MM.1S (cell line): Measurements from ENCODE around the gene EMC8.

Experiments
- DNase-seq: peaks from one replicate; pipeline ENCODE4 v3.0.0-alpha.2; 2015
- H2AFZ ChIP-seq: fragments of 300-600 bp; sonication (generic); 2 replicates; pipeline ENCODE4 v1.6.0; 2016; ENCODE audit warnings: antibody characterized with exemption, low read length
- H3F3A ChIP-seq: fragments of 300-600 bp; sonication (generic); 2 replicates; pipeline ENCODE4 v1.6.1; 2016; ENCODE audit warnings: mild to moderate bottlenecking, antibody characterized with exemption, low read length, moderate library complexity, mixed read lengths; ENCODE audit not compliant: insufficient read depth
- H3K27ac ChIP-seq: fragments of 300-600 bp; sonication (generic); 2 replicates; pipeline ENCODE4 v1.5.1; 2016; ENCODE audit warnings: mild to moderate bottlenecking, low read length
- H3K27me3 ChIP-seq: fragments of 300-600 bp; sonication (generic); replicated peaks from 2 replicates; pipeline ENCODE4 v1.6.0; 2016; ENCODE audit warnings: low read length; ENCODE audit not compliant: insufficient read depth
- H3K36me3 ChIP-seq: fragments of 300-600 bp; sonication (generic); replicated peaks from 2 replicates; pipeline ENCODE4 v1.6.1; 2016; ENCODE audit warnings: mild to moderate bottlenecking, low read length, mixed read lengths; ENCODE audit not compliant: insufficient read depth
- H3K4me1 ChIP-seq: fragments of 300-600 bp; sonication (generic); 2 replicates; pipeline ENCODE4 v1.6.1; 2016; ENCODE audit warnings: low read length, mixed read lengths
- H3K4me2 ChIP-seq: fragments of 300-600 bp; sonication (generic); 2 replicates; pipeline ENCODE4 v1.6.0; 2016; ENCODE audit warnings: low read depth, low read length
- H3K4me3 ChIP-seq: fragments of 300-600 bp; sonication (generic); 2 replicates; pipeline ENCODE4 v1.5.1; 2016; ENCODE audit warnings: low read length, mixed read lengths
- H3K79me2 ChIP-seq: fragments of 300-600 bp; sonication (generic); 2 replicates; pipeline ENCODE4 v1.6.1; 2016; ENCODE audit warnings: mixed run types, low read length, mixed read lengths
- H3K9ac ChIP-seq: fragments of 300-600 bp; sonication (generic); 2 replicates; pipeline ENCODE4 v1.6.1; 2016; ENCODE audit warnings: low read length, mixed read lengths
- H3K9me2 ChIP-seq: fragments of 300-600 bp; sonication (generic); replicated peaks from 2 replicates; pipeline ENCODE4 v1.6.1; 2016; ENCODE audit warnings: mild to moderate bottlenecking, low read length, mixed read lengths; ENCODE audit not compliant: insufficient read depth
- H3K9me3 ChIP-seq: fragments of 300-600 bp; sonication (generic); replicated peaks from 2 replicates; pipeline ENCODE4 v1.6.1; 2016; ENCODE audit warnings: mild to moderate bottlenecking, low read length, mixed read lengths; ENCODE audit not compliant: insufficient read depth
- H4K20me1 ChIP-seq: fragments of 300-600 bp; sonication (generic); 2 replicates; pipeline ENCODE4 v1.6.1; 2016; ENCODE audit warnings: mild to moderate bottlenecking, low read length, moderate library complexity, mixed read lengths; ENCODE audit not compliant: insufficient read depth
- EZH2 ChIP-seq: fragments of 300-600 bp; sonication (generic); optimal IDR thresholded peaks from 2 replicates; pipeline ENCODE3; 2017; ENCODE audit warnings: low read depth, mild to moderate bottlenecking, antibody characterized with exemption, low read length, mixed read lengths
- EZH2phosphoT487 ChIP-seq: fragments of 300-600 bp; sonication (generic); IDR thresholded peaks from 2 replicates; pipeline ENCODE4 v1.6.1; 2018; ENCODE audit warnings: antibody characterized with exemption, low read length
- TF ChIP-seq, protein P1 (sequence below): fragments of 300-600 bp; sonication (generic); IDR thresholded peaks from 2 replicates; pipeline ENCODE4 v1.5.1; 2016; ENCODE audit warnings: antibody characterized with exemption, low read length, mixed read lengths

EMC8 gene

DNA sequence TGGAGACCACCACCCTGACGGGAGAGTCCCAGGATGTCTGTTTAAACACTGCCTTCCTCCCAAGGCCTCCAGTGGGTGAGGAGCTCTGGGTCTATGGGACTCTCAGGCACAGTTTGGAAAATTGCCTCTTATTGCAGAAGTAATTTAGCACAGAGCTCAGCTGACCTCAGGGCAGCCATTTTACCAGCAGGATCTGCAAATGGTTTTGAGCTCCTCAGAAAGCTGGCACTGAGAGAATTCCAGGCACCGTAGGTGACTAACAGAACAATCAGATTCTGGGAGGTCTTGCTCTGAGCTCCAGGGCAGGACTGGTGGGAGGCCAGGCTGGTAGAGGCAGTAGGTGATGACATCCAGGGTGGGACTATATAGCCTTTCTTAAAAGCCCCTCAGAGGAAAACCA lies 31.1 kb downstream of the EMC8 start:
- Histone ChIP-seq H3K4me1 (no peaks in the 10 kb centered on the region), H3K4me2 (no peak overlapping the region), H3K4me3 (no peak overlapping the region), H3F3A (no peaks in the 10 kb centered on the region), H3K36me3 (no peaks in the 10 kb centered on the region), H3K9me2 (no peaks in the 10 kb centered on the region), H3K27ac (no peak overlapping the region), H2AFZ (no peak overlapping the region), H3K9me3 (no peaks in the 10 kb centered on the region), H3K9ac (no peak overlapping the region), H4K20me1 (no peaks in the 10 kb centered on the region), H3K27me3 (0 out of 2 replicates have a peak, but pooled peaks cover 6% of the 10 kb centered on the region), H3K79me2 (no peaks in the 10 kb centered on the region)
- DNase-seq: no peak
- TF ChIP-seq EZH2 (no peak), EZH2phosphoT487 (no peak)
- TF ChIP-seq, protein P1, sequence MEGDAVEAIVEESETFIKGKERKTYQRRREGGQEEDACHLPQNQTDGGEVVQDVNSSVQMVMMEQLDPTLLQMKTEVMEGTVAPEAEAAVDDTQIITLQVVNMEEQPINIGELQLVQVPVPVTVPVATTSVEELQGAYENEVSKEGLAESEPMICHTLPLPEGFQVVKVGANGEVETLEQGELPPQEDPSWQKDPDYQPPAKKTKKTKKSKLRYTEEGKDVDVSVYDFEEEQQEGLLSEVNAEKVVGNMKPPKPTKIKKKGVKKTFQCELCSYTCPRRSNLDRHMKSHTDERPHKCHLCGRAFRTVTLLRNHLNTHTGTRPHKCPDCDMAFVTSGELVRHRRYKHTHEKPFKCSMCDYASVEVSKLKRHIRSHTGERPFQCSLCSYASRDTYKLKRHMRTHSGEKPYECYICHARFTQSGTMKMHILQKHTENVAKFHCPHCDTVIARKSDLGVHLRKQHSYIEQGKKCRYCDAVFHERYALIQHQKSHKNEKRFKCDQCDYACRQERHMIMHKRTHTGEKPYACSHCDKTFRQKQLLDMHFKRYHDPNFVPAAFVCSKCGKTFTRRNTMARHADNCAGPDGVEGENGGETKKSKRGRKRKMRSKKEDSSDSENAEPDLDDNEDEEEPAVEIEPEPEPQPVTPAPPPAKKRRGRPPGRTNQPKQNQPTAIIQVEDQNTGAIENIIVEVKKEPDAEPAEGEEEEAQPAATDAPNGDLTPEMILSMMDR: no peak

DNA sequence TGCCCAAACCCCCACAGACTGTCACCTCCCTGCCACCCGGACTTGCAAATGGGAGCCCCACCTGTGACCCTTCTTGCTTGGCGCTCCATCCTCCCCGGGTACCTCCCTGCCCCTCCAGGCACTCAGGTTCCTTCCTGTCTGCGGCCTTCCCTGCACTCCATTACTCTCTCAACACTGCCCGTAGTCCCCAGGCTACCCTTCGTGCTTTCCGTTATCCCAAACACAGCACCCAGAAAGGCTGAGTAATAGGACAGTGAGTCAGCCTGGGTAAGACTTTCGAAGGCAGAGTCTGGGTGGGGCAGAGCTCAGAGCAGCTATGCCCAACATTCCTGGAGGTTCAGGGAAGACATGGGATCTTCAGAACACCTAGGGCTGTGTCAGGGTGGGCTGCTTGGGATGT lies 31.8 kb downstream of the EMC8 start:
- H2AFZ ChIP-seq: no peak overlapping the region

DNA sequence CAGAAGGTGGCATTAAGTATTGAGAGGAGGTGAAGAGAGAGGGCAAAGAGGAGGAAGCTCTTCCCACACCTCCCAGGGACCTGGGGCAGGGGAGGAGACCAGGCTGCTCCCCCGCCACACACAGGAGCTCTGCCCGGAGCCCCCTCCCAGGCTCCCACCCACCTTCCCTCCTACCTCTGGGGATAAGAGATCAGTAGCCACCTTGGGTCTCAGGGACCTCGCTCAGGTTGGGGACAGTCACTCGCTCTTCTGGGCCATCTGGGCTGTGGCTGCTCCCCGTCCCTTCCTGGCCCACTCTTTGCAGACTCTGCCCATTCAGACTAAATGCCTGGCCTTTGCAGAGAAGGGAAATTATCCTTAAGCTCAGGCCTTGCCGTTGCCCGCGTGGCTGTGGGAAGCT lies 33.6 kb downstream of the EMC8 start:
- no peaks in the 10 kb centered on the region for H3K36me3 ChIP-seq
- H3K9ac ChIP-seq: no peak overlapping the region
- no peak overlapping the region for H3K4me3 ChIP-seq
- H3F3A ChIP-seq: no peaks in the 10 kb centered on the region
- no peak overlapping the region for H3K4me2 ChIP-seq
- no peaks in the 10 kb centered on the region for H4K20me1 ChIP-seq
- no peaks in the 10 kb centered on the region for H3K9me2 ChIP-seq
- no peak overlapping the region for H2AFZ ChIP-seq
- peaks cover 6% of the 10 kb centered on the region; the same call in 1 of the 2 replicates for H3K27me3 ChIP-seq
- TF ChIP-seq EZH2: no peak
- TF ChIP-seq, protein P1: no peak
- TF ChIP-seq EZH2phosphoT487: no peak
- H3K9me3 ChIP-seq: no peaks in the 10 kb centered on the region
- H3K4me1 ChIP-seq: no peaks in the 10 kb centered on the region
- H3K27ac ChIP-seq: no peak overlapping the region
- no peak for DNase-seq
- no peaks in the 10 kb centered on the region for H3K79me2 ChIP-seq

More for the DNA sequence above, 31.8 kb downstream of the EMC8 start:
- no peak overlapping the region for H3K4me2 ChIP-seq
- H3F3A ChIP-seq: no peaks in the 10 kb centered on the region
- no peaks in the 10 kb centered on the region for H3K4me1 ChIP-seq
- H3K27ac ChIP-seq: no peak overlapping the region
- H3K4me3 ChIP-seq: no peak overlapping the region
- no peak overlapping the region for H3K9ac ChIP-seq
- H3K36me3 ChIP-seq: no peaks in the 10 kb centered on the region
- no peak for DNase-seq
- no peaks in the 10 kb centered on the region for H3K9me2 ChIP-seq
- H4K20me1 ChIP-seq: no peaks in the 10 kb centered on the region
- H3K27me3 ChIP-seq: 0 out of 2 replicates have a peak, but pooled peaks cover 6% of the 10 kb centered on the region
- no peaks in the 10 kb centered on the region for H3K9me3 ChIP-seq
- TF ChIP-seq EZH2phosphoT487: no peak
- TF ChIP-seq EZH2: no peak
- TF ChIP-seq, protein P1: no peak
- no peaks in the 10 kb centered on the region for H3K79me2 ChIP-seq
